Hematopoietic multipotent progenitor cell treated with erythropoietin and hydrocortisone succinate and interleukin-3 and kit ligand, for 8 days (in vitro differentiated cells): Measurements from ENCODE around the gene KCNJ6.

Source experiments
- DNase-seq: peaks from one replicate; pipeline ENCODE4 v3.0.0-alpha.2; 2015

The KCNJ6 gene

GRCh38 chr21:37815893-37816292 is 100.4 kb downstream of the KCNJ6 start:
- no peak for DNase-seq

DNA sequence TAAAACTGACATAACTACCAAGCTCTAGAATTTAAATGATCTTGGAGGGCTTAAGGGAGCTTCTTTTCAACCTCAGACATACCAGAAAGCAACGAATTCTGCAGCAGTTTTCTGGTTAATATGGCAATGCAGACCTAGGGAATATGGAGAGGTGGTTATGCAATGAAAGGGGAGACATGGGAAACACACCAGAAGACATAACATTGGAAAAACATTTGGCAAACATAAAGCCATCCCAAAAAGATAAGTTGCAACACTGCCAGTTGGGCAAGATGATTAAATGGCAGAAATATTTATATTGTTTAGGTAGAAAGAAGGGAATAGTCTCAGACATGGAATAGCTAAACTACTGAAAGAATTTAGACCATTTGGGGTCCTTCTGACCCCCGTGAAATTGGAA is 104.5 kb downstream of the KCNJ6 start:
- DNase-seq = no peak

DNA sequence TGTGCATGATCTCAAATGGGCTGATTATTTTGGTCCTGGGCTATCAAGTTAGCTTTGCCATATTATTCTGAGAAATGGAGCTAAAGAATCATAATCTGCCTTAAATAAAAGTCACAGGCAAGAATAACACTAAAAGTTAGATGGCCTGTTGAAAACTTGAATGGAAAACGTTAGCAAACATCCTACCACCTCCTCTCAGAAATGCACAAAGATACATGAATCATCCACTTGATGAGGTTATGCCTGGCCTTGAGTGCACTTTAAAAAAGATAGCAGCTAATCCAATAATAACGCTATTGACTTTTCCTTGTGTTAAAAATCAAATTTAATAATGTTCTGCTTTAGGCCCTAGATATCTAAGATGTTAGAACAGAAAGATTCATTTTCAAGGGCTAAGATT is 108.0 kb downstream of the KCNJ6 start:
- no peak for DNase-seq

GRCh38 chr21:37805266-37805665 is 111.0 kb downstream of the KCNJ6 start:
- no peak for DNase-seq

DNA sequence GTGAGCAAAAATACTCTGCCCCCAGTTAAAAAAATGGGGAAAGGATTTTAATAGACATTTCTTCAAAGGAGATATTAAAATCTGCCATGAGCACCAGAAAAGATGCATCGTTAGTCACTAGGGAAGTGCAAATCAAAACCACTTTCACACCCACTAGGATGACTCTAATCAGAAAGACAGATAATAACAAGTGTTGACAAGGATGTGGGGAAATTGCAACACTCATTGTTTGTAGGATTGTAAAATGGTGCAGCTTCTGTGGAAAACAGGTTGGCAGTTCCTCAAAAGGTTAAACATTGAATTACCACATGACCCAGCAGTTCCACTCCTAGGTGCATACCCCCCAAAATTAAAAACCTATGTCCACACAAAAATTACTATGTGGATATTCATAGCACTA is 112.3 kb downstream of the KCNJ6 start:
- DNase-seq = no peak

DNA sequence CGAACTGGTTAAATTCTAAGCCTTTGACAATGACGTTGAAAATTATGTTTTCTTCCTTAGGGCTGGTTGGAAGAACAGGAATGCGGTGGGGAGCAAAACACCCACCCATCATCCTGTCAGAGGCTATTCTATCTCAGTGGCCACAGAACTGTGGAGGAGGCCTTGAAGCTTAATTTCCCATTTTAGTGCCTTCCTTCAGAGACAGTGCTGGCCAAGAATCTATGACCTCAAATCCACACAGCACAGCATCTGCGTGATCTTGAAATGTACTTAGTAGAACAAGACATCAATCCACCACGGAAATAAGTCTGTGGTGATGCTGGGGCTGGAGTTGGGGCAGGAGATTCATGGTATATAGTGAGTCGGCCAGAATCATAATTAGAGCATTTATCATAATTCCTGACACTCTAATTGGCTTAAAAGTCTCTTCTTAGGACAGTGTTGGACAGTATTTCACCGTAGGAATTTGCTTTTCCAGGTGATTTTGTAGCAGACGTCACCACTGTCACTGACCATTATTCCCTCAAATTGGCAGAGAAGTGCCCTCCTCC is 113.1 kb downstream of the KCNJ6 start:
- no peak for DNase-seq

- peak; percentile 87 for DNase-seq
These were observed 115.7 kb downstream of the KCNJ6 start for GRCh38 chr21:37800456-37801061.

DNA sequence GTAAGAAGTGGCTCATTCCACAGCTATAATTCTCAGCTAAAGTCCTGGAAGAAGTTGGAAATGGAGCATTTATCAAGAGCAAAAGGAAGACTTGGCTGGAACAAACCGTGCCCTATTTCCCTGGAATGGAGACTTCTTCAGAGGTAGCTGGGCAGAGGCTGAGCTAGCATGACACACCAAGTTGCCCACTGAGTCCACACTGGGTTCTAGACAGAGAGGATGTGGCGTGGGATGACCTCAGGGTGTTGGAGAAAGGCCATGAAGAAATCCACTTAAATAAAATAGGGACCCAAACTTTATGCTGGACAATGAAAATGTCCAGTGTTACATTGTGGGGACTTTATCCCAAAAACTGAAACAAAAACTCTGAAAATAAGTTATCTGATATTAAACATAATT is 116.2 kb downstream of the KCNJ6 start:
- DNase-seq = peak; percentile 58

- no peak for DNase-seq
These were observed 116.8 kb downstream of the KCNJ6 start for GRCh38 chr21:37799211-37800056.

- DNase-seq = peak; percentile 41
These were observed 118.9 kb downstream of the KCNJ6 start for GRCh38 chr21:37797403-37797802.

- no peak for DNase-seq
These were observed 120.2 kb downstream of the KCNJ6 start for GRCh38 chr21:37796011-37796410.

DNA sequence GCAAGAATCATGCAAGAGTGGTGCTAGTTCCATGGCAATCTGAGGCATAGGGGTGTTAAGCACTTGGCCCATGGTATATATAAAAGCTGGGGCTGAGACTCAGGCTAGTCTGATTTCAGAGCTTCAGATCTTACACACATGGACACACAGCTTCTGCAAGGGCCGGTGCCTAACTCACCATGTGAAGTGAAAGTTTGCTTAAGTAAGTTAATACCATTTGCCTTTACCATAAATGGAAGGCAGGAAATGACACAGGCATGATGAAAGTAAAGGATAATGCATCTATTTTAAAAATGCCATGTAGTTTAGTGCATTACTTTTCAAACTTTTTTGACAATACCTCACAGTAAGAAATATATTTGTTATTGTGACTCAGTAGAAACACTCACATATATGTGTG is 122.6 kb downstream of the KCNJ6 start:
- DNase-seq = no peak

DNA sequence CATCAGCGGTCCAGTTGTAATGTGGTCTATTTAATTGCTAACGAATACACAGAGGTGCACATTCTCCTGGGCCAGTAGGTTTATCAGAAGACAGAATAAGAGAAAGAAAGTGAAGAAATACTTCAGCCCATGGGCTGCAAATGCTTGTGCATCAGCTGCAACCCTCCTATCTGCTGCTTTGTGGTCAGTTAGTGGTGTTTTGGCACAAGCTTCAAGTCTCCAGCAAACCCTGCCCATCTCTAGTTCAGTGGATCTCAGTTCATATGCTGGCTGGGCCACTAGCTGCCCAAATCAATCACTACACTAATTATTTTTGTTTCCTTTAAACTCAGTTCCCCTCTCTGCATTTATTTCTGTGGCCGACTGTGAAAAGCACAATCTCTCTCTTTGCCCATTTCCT is 124.2 kb downstream of the KCNJ6 start:
- no peak for DNase-seq

DNA sequence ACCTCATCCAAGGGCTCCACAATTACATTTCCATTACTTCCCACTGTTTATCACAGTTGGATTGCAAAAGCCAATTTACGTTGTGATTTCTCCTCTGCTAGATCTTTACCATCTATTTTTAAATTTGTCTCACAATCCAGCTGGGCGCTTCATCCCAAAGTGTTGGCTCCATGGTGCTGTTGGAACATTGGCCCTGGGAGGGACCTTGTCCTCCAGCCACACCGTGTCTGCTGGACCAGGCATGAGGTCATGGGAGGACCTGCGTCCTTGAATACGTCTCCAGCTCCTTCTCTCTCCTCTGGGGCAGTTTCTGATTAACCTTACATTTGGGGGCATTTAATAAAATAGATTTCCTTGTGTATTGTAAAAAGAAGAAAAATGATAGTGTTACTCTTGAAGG is 125.4 kb downstream of the KCNJ6 start:
- no peak for DNase-seq

DNA sequence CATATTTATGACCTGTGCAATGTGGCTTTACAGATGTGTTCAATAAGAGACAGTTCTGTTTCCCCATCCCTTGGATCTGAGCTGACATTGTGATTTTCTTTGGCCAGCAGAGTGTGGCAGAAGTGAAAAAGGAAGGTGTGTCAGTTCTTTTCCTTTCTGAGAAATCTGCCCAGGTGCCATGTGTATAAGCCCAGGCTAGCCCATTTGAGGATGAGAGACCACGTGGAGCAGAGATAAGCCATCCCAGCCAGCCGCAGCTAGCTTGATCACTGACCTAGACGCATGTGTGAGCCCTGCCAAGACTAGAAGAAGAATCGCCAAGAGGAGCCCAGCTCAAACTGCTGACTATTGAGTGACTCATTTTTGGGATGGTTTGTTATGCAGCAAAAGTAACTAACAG is 127.8 kb downstream of the KCNJ6 start:
- DNase-seq = no peak

DNA sequence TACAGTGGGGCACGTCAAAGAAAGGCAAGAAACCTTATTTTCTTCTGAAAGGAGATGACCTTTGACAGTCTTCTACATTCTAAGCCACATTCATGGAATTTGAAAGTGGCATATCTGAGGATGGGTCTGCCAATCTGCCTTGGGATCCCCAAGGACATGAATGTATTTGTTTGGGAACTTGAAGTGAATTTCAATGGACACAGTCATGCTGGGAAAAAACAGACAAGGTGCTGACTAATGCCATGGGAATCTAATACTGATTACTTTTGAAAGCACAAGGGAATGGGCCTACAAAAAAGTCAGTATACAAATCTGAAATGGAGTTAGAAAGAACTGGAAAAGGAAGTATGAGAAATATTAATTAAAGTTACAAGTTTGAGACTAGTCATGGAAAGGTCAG is 128.8 kb downstream of the KCNJ6 start:
- DNase-seq = no peak

DNA sequence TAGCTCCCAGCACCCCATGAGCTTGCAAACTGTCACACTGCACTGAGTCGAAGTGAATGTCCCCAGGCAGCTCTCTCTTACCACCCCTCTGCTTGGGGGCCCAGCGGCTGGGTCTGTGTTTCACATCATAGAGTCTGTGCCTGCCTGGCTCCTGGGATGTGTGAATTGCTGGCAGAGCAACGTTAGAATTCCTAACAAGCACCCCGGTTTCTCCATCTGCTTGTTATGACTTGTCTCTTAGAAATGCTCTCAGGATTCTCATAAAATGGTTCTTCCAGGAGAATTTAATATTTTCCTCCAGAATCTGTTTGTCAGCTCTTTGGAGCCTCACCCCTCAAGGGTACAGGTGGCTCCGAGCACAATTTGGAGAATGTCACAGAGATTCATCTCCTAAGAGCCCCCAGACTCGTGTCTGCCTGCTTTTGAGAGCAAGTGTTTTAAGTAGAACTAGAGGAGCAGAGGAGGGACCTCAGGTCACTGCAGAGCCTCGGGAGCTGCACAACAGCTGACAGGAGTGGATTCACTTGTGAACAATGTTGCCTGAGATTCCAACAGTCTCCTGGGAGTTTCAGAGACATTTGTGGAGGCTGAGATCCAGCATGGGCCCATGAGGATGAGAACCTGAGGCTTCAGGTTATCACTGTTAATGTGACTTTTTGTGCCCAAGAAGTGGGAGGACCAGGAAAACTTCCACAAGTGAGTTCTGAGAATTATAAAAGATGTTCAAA is 131.5 kb downstream of the KCNJ6 start:
- DNase-seq = no peak

DNA sequence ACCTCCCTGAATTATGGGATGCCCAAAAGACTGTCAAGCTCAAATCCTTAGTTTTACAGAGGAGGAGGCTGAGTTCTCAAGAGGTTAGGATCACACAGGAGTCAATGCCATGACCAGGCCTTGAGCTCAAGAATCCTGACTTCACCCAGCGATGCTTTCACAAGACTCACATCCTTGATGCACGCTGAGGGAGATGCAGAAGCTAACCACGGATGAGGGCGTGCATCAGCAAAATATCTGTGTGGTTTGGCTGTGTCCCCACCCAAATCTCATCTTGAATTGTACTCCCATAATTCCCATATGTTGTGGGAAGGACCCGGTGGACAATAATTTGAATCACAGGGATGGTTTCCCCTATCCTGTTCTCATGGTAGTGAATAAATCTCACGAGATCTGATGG is 133.2 kb downstream of the KCNJ6 start:
- no peak for DNase-seq

DNA sequence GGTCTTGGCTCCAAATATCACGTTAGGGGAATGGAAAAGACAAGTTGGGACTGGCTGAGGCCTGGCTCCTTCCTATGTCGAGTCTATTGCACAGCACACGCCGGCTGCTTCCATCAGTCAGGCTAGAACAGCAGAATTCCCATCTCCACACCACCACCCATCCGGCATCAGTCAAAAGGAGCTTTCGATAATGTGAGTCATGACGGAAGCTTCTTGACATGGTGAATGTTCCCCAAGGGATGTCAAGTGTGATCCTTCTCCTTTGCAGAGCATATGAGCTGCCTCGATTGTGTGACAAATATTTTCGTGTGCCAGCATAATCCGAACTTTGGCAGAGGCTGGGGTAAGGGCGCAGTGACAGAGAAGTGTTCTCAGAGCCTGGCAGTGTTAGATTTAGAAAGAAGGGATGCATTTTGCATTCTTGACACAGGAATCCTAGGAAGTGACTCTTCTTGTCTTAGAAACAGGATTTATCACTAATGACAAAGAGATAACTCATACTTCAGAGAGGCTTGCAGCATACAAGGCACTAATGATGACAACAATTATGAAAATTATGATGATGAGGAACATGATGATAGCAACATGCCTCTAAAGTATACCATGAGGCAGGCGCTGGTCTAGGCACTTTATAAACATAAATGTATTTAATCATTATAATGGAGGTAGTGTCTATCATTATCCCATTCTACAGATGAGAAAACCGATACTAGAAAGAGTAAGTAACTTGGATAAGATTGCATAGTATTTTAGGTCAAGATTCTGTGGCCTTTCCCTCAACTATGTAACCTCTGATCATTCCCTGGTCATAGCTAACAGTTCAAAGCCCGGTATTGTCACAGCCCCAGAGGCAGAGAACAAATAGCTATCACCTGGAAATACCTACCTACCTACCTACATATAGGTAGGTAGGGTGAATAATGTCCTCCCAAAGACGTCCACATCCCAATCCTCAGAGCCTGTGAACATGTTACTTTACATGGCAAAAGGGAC is 135.0 kb downstream of the KCNJ6 start:
- DNase-seq = no peak

- DNase-seq = no peak
These were observed 145.1 kb downstream of the KCNJ6 start for GRCh38 chr21:37771181-37771580.

- no peak for DNase-seq
These were observed 145.8 kb downstream of the KCNJ6 start for GRCh38 chr21:37770461-37770860.

GRCh38 chr21:37769656-37770055 is 146.6 kb downstream of the KCNJ6 start:
- DNase-seq = no peak
